Keratinocyte (primary cell): Measurements from ENCODE around the gene CRYL1. TPM values are rescaled to one million over a fixed set of nuclear protein-coding genes. Genes with fewer than 3 reads are reported as not detected.

ENCODE experiments used
- DNase-seq: peaks from one replicate; pipeline ENCODE4 v3.0.0-alpha.2; 2011; ENCODE audit warnings: low read depth, missing footprints, low spot score
- FAIRE-seq: peaks from 2 replicates; lab custom pipeline; 2011; peaks lifted over from hg19 to GRCh38; lab: Jason Lieb, UNC
- H2AFZ ChIP-seq: 2 replicates; pipeline ENCODE4 v1.6.0; 2012; ENCODE audit warnings: low read length, control low read depth, inconsistent platforms; ENCODE audit not compliant: control insufficient read depth
- H3K27ac ChIP-seq: 2 replicates; pipeline ENCODE4 v1.5.1; 2011; ENCODE audit warnings: low read length; ENCODE audit not compliant: control insufficient read depth, insufficient read depth
- H3K27me3 ChIP-seq: 3 replicates; pipeline ENCODE4 v1.6.0; 2011; ENCODE audit warnings: low read length; ENCODE audit not compliant: control insufficient read depth, insufficient read depth; ENCODE audit errors: extremely low read depth
- H3K36me3 ChIP-seq, 2 experiments: 2 replicates in 1 of 2; 3 replicates in 1 of 2; pipeline ENCODE4 v1.5.1; 2011; ENCODE audit warnings: low read length in 2 of 2, mild to moderate bottlenecking in 1 of 2; ENCODE audit not compliant: control insufficient read depth in 2 of 2, insufficient read depth in 2 of 2; ENCODE audit errors: extremely low read depth in 1 of 2
- H3K4me1 ChIP-seq: 3 replicates; pipeline ENCODE4 v1.5.1; 2011; ENCODE audit warnings: low read length; ENCODE audit not compliant: control insufficient read depth, insufficient read depth; ENCODE audit errors: extremely low read depth
- H3K4me2 ChIP-seq: 3 replicates; pipeline ENCODE4 v1.6.0; 2011; ENCODE audit warnings: low read depth, low read length; ENCODE audit not compliant: control insufficient read depth, insufficient read depth; ENCODE audit errors: extremely low read depth
- H3K4me3 ChIP-seq, 3 experiments: fragments of 200-600 bp in 1 of 3; sonication (generic) in 1 of 3; 2 replicates in 2 of 3; 3 replicates in 1 of 3; pipeline ENCODE4 v1.5.1; 2011 to 2016; ENCODE audit warnings: low read length in 3 of 3, mild to moderate bottlenecking in 3 of 3, control low read depth in 2 of 3, inconsistent platforms in 1 of 3, low read depth in 1 of 3, mixed read lengths in 1 of 3, mixed run types in 1 of 3, moderate library complexity in 1 of 3; ENCODE audit not compliant: control insufficient read depth in 2 of 3, insufficient read depth in 2 of 3; ENCODE audit errors: extremely low read depth in 1 of 3
- H3K79me2 ChIP-seq: 2 replicates; pipeline ENCODE4 v1.6.0; 2012; ENCODE audit warnings: low read length; ENCODE audit not compliant: control insufficient read depth, insufficient read depth
- H3K9ac ChIP-seq: 3 replicates; pipeline ENCODE4 v1.6.0; 2011; ENCODE audit warnings: low read length; ENCODE audit not compliant: control insufficient read depth, insufficient read depth; ENCODE audit errors: extremely low read depth
- H3K9me1 ChIP-seq: 3 replicates; pipeline ENCODE4 v1.6.0; 2011; ENCODE audit warnings: low read length; ENCODE audit not compliant: control insufficient read depth, insufficient read depth; ENCODE audit errors: extremely low read depth
- H3K9me3 ChIP-seq: 2 replicates; pipeline ENCODE4 v1.5.1; 2012; ENCODE audit warnings: low read depth, low read length; ENCODE audit not compliant: control insufficient read depth
- H4K20me1 ChIP-seq: 3 replicates; pipeline ENCODE4 v1.6.0; 2011; ENCODE audit warnings: low read length; ENCODE audit not compliant: control insufficient read depth, insufficient read depth; ENCODE audit errors: extremely low read depth
- CTCF ChIP-seq, 3 experiments: IDR thresholded peaks in 1 of 3; conservative IDR thresholded peaks in 1 of 3; optimal IDR thresholded peaks in 1 of 3; 2 replicates in 2 of 3; 3 replicates in 1 of 3; pipeline versions ENCODE3 to v1.5.1; 2011; ENCODE audit warnings: low read length in 3 of 3, mild to moderate bottlenecking in 3 of 3, moderate library complexity in 2 of 3, control low read depth in 1 of 3, inconsistent platforms in 1 of 3; ENCODE audit not compliant: insufficient read depth in 2 of 3; ENCODE audit errors: extremely low read depth in 1 of 3
- EZH2 ChIP-seq: IDR thresholded peaks from one replicate; pipeline ENCODE4 v1.6.1; 2012; ENCODE audit warnings: inconsistent platforms, mild to moderate bottlenecking, low read length, moderate library complexity
- dilution Hi-C: fragments of 300-500 bp; cut with MboI; formaldehyde crosslinking; loops from one replicate; pipeline ENCODE4 v1.7.0; 2020; ENCODE audit warnings: low sequenced_read_pairs; ENCODE audit not compliant: extremely low pct_ligation_motif_present
- polyA plus RNA-seq, 5 experiments: library from polyadenylated mRNA; depleted of rRNA in 3 of 5; stranded (reverse) in 3 of 5; stranded (forward) in 1 of 5; unstranded in 1 of 5; fragments of >200 nt; gene quantifications; 1 replicate in 1 of 5; 2 replicates in 3 of 5; 3 replicates in 1 of 5; pipeline versions ENCODE4 v1.2.1 to v1.2.3, GENCODE V29; 2011 to 2012; ENCODE audit warnings: missing spikeins in 2 of 5, low read depth in 1 of 5, low replicate concordance in 1 of 5

Gene CRYL1
- polyA plus RNA-seq, 1 donor (not counting 4 experiments of a cell fraction or from before 2014, with no cell fraction given): 27.2 TPM

- H3K4me1 ChIP-seq: peaks cover 22% of the 10 kb centered on the region
- H3K79me2 ChIP-seq: no peaks in the 10 kb centered on the region
- no peaks in the 10 kb centered on the region for H3K9me3 ChIP-seq
- no peaks in the 10 kb centered on the region for H4K20me1 ChIP-seq
- no peak for TF ChIP-seq EZH2
- no peak for TF ChIP-seq CTCF (optimal IDR thresholded peaks at IDR 0.05 in 1 of 3, IDR thresholded peaks at IDR 0.05 in 1 of 3, conservative IDR thresholded peaks at IDR 0.05 in 1 of 3; ENCODE audit: extremely low read depth in 1 of 3, insufficient read depth in 2 of 3, low read length in 3 of 3)
- peak overlapping the region in 1 of 3 experiments; percentile 44 for H3K4me3 ChIP-seq
- peak overlapping the region; percentile 70 for H2AFZ ChIP-seq
- dilution Hi-C loops: loop anchor here (25.0 kb wide), 1 partner anchor 201 kb away; the partner anchor contains the start of gene GJB2
- H3K9ac ChIP-seq: peak overlapping the region; percentile 58
- no peaks in the 10 kb centered on the region for H3K27me3 ChIP-seq
- peak overlapping the region; percentile 88 for H3K27ac ChIP-seq
- H3K4me2 ChIP-seq: peak overlapping the region; percentile 76
- FAIRE-seq (peak; percentile 46), DNase-seq (no peak)
- H3K9me1 ChIP-seq: no peaks in the 10 kb centered on the region
- H3K36me3 ChIP-seq: no peaks in the 10 kb centered on the region
Observed at GRCh38 chr13:20388184-20388583, 137.5 kb downstream of the CRYL1 start.

GRCh38 chr13:20387441-20387971, 138.2 kb downstream of the CRYL1 start:
- H4K20me1 ChIP-seq: no peaks in the 10 kb centered on the region
- H3K9ac ChIP-seq: peak overlapping the region; percentile 58
- H3K4me1 ChIP-seq: peaks cover 22% of the 10 kb centered on the region
- DNase-seq (no peak), FAIRE-seq (peak; percentile 94)
- no peak for TF ChIP-seq CTCF (optimal IDR thresholded peaks at IDR 0.05 in 1 of 3, IDR thresholded peaks at IDR 0.05 in 1 of 3, conservative IDR thresholded peaks at IDR 0.05 in 1 of 3; ENCODE audit: extremely low read depth in 1 of 3, insufficient read depth in 2 of 3, low read length in 3 of 3)
- TF ChIP-seq EZH2: no peak
- H3K79me2 ChIP-seq: no peaks in the 10 kb centered on the region
- no peaks in the 10 kb centered on the region for H3K9me3 ChIP-seq
- H3K4me2 ChIP-seq: peak overlapping the region; percentile 76
- no peaks in the 10 kb centered on the region for H3K36me3 ChIP-seq
- no peaks in the 10 kb centered on the region for H3K27me3 ChIP-seq
- H3K9me1 ChIP-seq: no peaks in the 10 kb centered on the region
- peak overlapping the region in 2 of 3 experiments; percentile 17 to 44 for H3K4me3 ChIP-seq
- H2AFZ ChIP-seq: peak overlapping the region; percentile 85
- dilution Hi-C loops: loop anchor here (25.0 kb wide), 1 partner anchor 200 kb away; the partner anchor contains the start of gene GJB2
- H3K27ac ChIP-seq: peak overlapping the region; percentile 88
